ENCODE data around the gene PRKAG2. TPM values are rescaled to one million over a fixed set of nuclear protein-coding genes. Genes with fewer than 3 reads are reported as not detected.

PRKAG2 gene
- total RNA-seq, 1 donor from 2014 or later, result 21.1 TPM

DNA sequence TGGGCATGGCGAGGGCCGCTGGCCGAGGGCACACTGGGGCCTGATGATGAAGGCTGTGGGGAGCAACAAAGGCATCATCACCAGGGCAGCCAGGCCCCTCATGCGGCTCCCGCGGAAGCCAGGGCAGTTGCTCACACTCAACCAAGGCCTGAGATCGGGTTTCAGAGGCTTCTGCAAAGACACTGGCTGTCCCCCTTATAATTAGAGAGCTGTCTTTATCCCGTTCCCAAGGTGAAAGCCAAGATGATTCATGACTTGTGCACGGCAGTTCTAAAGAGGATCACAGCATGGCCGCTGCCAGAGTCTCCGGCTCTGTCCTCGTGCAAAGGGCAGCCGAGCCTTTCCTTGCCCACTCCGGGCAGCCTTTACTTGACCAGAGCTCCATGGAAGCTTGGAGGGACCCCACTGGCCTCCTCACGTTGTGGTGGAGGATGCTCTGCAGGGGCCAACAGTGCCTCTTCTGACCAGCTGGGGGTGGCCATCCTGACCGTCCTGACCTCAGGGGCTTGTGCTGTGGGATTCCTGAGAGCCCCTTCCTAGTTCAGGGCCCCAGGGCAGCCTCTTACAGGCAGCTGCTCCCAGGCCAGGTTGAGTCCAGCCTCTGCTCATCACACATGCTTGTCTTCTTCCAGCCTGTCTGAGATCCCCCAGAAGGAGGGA is 82.3 kb downstream of the PRKAG2 start:
- TF ChIP-seq, protein P1, sequence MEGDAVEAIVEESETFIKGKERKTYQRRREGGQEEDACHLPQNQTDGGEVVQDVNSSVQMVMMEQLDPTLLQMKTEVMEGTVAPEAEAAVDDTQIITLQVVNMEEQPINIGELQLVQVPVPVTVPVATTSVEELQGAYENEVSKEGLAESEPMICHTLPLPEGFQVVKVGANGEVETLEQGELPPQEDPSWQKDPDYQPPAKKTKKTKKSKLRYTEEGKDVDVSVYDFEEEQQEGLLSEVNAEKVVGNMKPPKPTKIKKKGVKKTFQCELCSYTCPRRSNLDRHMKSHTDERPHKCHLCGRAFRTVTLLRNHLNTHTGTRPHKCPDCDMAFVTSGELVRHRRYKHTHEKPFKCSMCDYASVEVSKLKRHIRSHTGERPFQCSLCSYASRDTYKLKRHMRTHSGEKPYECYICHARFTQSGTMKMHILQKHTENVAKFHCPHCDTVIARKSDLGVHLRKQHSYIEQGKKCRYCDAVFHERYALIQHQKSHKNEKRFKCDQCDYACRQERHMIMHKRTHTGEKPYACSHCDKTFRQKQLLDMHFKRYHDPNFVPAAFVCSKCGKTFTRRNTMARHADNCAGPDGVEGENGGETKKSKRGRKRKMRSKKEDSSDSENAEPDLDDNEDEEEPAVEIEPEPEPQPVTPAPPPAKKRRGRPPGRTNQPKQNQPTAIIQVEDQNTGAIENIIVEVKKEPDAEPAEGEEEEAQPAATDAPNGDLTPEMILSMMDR (IDR thresholded peaks at IDR 0.05; ENCODE audit: insufficient read depth, low read length, poor library complexity, severe bottlenecking), result no peak
- H3K4me3 ChIP-seq (ENCODE audit: low read depth, low read length), result no peak overlapping the region
- no peak for DNase-seq (ENCODE audit: low read depth)

DNA sequence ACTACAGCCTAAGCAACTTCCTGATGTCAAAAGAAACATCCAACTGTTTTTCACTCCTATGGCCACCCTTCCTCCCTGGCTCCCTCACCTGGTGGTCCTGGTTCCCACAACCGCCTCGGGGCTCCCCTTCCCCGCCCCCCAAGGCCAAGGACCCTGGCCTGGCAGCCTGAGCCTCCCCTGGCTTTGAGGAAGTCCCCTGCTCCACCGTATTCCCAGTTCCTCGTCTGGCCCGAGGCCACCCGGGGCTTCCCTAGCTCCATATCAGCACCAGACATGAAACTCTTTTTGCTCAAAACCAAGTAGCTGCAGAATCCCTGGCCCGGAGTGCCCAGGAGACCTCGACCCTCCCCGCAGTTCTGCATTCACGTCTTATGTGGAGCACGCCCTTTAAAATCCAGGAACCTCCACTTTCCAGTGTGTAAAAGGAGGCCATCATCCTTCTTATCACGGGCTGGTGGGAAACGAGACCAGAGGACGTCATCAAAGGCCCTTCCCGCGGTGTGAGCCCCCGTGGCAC is 82.9 kb downstream of the PRKAG2 start:
- no peak overlapping the region for H3K4me3 ChIP-seq (ENCODE audit: low read depth, low read length)
- H3K27me3 ChIP-seq (ENCODE audit: control insufficient read depth, insufficient read depth, low read length), result peaks cover 4% of the 10 kb centered on the region
- H3K36me3 ChIP-seq (ENCODE audit: control insufficient read depth, insufficient read depth, low read length), result no peaks in the 10 kb centered on the region
- TF ChIP-seq, protein P1 (IDR thresholded peaks at IDR 0.05; ENCODE audit: insufficient read depth, low read length, poor library complexity, severe bottlenecking), result no peak
- DNase-seq (ENCODE audit: low read depth), result no peak

More for the DNA sequence above, 82.3 kb downstream of the PRKAG2 start:
- H3K27me3 ChIP-seq (ENCODE audit: control insufficient read depth, insufficient read depth, low read length), result peaks cover 3% of the 10 kb centered on the region
- no peaks in the 10 kb centered on the region for H3K36me3 ChIP-seq (ENCODE audit: control insufficient read depth, insufficient read depth, low read length)

DNA sequence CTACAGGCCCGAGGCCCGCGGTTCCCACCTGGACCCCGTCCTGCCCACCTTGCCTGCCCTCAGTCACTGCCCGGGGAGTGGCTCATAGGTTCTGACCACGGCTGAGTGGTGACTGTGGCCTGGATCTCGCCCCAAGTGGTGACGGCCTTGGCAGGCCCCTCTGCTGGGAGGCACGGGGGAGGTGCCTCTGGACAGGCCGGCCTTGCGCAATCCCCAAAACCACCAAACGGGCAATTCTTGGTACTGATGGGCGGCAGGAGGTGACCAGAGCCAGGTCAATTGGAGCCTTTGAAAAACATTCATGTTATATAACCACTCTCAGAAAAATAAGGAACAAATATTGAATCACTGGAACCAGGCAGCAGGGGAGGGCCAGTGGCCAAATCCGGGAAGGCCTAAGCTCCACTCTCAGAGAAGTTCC is 83.4 kb downstream of the PRKAG2 start:
- TF ChIP-seq, protein P1 (IDR thresholded peaks at IDR 0.05; ENCODE audit: insufficient read depth, low read length, poor library complexity, severe bottlenecking), result no peak
- H3K36me3 ChIP-seq (ENCODE audit: control insufficient read depth, insufficient read depth, low read length), result no peaks in the 10 kb centered on the region
- peaks cover 4% of the 10 kb centered on the region for H3K27me3 ChIP-seq (ENCODE audit: control insufficient read depth, insufficient read depth, low read length)
- no peak overlapping the region for H3K4me3 ChIP-seq (ENCODE audit: low read depth, low read length)
- DNase-seq (ENCODE audit: low read depth), result no peak

DNA sequence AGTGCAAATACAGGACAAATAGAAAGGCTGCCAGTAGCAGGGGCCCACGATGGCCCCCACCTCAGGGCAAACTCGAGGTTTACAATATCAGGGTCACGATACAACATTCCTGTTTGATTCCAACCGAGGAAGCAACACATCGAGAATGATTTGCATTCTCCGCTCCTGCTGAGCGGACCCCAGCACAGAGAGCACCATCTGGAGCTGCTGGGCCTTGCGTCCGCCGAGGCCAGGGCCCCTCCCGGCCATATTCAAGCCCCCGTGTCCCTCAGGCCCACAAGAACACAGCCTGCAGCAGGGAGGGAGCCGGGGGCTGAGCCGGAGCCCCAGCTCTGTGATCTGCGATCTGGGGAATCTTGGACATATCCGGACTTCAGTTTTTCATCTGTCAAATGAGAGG is 84.3 kb downstream of the PRKAG2 start:
- no peak for DNase-seq (ENCODE audit: low read depth)
- TF ChIP-seq, protein P1 (IDR thresholded peaks at IDR 0.05; ENCODE audit: insufficient read depth, low read length, poor library complexity, severe bottlenecking), result no peak
- H3K36me3 ChIP-seq (ENCODE audit: control insufficient read depth, insufficient read depth, low read length), result no peaks in the 10 kb centered on the region
- H3K4me3 ChIP-seq (ENCODE audit: low read depth, low read length), result no peak overlapping the region
- peaks cover 4% of the 10 kb centered on the region for H3K27me3 ChIP-seq (ENCODE audit: control insufficient read depth, insufficient read depth, low read length)

DNA sequence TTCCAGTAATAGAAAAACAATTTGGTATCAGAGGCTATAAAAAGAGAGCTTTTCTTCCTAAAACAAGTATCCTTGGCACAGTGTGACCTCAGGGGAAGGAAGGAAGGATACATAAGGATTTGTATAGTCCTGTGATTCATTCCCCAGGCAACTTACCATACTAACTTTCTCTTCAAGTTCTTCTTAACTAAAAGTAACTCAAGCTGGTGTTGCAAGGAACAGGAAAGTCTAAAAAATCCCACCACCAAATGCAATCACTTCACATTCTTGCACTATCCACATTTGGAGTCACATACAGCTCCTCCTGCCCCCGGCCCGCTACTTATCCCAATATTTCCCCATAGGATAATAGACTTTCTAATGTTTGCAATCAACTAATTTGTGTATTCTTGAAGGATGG is 84.8 kb downstream of the PRKAG2 start:
- no peaks in the 10 kb centered on the region for H3K36me3 ChIP-seq (ENCODE audit: control insufficient read depth, insufficient read depth, low read length)
- peaks cover 4% of the 10 kb centered on the region for H3K27me3 ChIP-seq (ENCODE audit: control insufficient read depth, insufficient read depth, low read length)
- TF ChIP-seq, protein P1 (IDR thresholded peaks at IDR 0.05; ENCODE audit: insufficient read depth, low read length, poor library complexity, severe bottlenecking), result no peak
- no peak for DNase-seq (ENCODE audit: low read depth)
- H3K4me3 ChIP-seq (ENCODE audit: low read depth, low read length), result no peak overlapping the region
